Fibroblast of lung (primary cell): ENCODE results near the gene DPYSL3.

Experiments used
- CTCF ChIP-seq, 2 donors: IDR thresholded peaks in 1 of 2; conservative IDR thresholded peaks in 1 of 2; 1 replicate in 1 of 2; 2 replicates in 1 of 2; pipeline ENCODE4 v1.5.1; 2011 to 2012; ENCODE audit warnings: low read length in 2 of 2, control low read depth in 1 of 2, inconsistent platforms in 1 of 2, low read depth in 1 of 2, mild to moderate bottlenecking in 1 of 2
- EZH2 ChIP-seq: IDR thresholded peaks from 2 replicates; pipeline ENCODE4 v1.5.1; 2012; ENCODE audit warnings: low read length, control low read depth, mild to moderate bottlenecking; ENCODE audit errors: missing control alignments

GRCh38 chr5:147509710-147510651, at the start of gene DPYSL3:
- peak in 1 of 2 donors; percentile 32 for TF ChIP-seq CTCF (conservative IDR thresholded peaks at IDR 0.05 in 1 of 2, IDR thresholded peaks at IDR 0.05 in 1 of 2; ENCODE audit: low read depth in 1 of 2, low read length in 2 of 2)
- no peak for TF ChIP-seq EZH2
